ENCODE data around the gene DPP6.

DNA sequence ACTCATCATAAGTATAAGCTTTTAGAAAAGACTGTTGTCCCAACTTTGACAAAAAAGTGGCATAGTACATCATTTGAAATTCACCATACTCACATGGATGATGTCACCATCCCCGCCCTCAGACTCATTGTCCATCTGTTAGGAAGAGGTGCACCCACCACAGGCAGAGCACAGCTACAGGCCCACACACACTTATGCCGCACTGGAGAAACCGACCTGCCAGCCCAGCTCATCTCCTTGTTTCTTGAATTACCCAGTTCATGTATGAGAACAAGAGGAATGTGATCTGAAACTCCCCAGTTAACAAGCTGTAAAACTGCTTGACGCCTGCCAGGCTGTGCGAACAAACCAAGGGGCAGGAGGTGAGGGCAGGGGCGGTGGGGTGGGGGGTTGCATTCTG, 312.0 kb downstream of the DPP6 start:
- TF ChIP-seq, protein P1, sequence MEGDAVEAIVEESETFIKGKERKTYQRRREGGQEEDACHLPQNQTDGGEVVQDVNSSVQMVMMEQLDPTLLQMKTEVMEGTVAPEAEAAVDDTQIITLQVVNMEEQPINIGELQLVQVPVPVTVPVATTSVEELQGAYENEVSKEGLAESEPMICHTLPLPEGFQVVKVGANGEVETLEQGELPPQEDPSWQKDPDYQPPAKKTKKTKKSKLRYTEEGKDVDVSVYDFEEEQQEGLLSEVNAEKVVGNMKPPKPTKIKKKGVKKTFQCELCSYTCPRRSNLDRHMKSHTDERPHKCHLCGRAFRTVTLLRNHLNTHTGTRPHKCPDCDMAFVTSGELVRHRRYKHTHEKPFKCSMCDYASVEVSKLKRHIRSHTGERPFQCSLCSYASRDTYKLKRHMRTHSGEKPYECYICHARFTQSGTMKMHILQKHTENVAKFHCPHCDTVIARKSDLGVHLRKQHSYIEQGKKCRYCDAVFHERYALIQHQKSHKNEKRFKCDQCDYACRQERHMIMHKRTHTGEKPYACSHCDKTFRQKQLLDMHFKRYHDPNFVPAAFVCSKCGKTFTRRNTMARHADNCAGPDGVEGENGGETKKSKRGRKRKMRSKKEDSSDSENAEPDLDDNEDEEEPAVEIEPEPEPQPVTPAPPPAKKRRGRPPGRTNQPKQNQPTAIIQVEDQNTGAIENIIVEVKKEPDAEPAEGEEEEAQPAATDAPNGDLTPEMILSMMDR (IDR thresholded peaks at IDR 0.05): no peak
- no peak for TF ChIP-seq POLR2A (IDR thresholded peaks at IDR 0.05)

Measured in Peyer's patch (tissue), 4 donors.